SKM-1 (cell line): Measurements from ENCODE around the gene HINFP.

Source experiments
- DNase-seq: peaks from one replicate; lab custom pipeline; 2025; ENCODE audit not compliant: unreplicated experiment; lab: John Stamatoyannopoulos, UW

The HINFP gene

GRCh38 chr11:119121008-119121810, at the start of gene HINFP:
HINFP (plus strand) TSS chr11:119121580; CDS start chr11:119126945, 5,365 bp downstream.
- peak; percentile 98 for DNase-seq

GRCh38 chr11:119077839-119078238, 43.5 kb upstream of the HINFP start:
- DNase-seq, result no peak

GRCh38 chr11:119078675-119079420, 42.5 kb upstream of the HINFP start:
- DNase-seq, result no peak

- DNase-seq, result no peak
Observed at GRCh38 chr11:119081682-119082260, 39.6 kb upstream of the HINFP start.

GRCh38 chr11:119084663-119085436, 36.5 kb upstream of the HINFP start, which contains the start of gene HMBS:
HMBS (plus strand) TSS chr11:119084881; CDS start chr11:119085034, 153 bp downstream.
- DNase-seq, result peak; percentile 86

- DNase-seq, result no peak
Observed at GRCh38 chr11:119085437-119085847, 35.9 kb upstream of the HINFP start.

- no peak for DNase-seq
Observed at GRCh38 chr11:119087123-119087522, 34.3 kb upstream of the HINFP start.

- no peak for DNase-seq
Observed at GRCh38 chr11:119087747-119088241, 33.6 kb upstream of the HINFP start.

GRCh38 chr11:119088406-119088805, 33.0 kb upstream of the HINFP start:
- no peak for DNase-seq

- no peak for DNase-seq
Observed at GRCh38 chr11:119089319-119089718, 32.1 kb upstream of the HINFP start.

- no peak for DNase-seq
Observed at GRCh38 chr11:119091178-119091577, 30.2 kb upstream of the HINFP start.

GRCh38 chr11:119091966-119092879, 29.2 kb upstream of the HINFP start:
- no peak for DNase-seq

- DNase-seq, result no peak
Observed at GRCh38 chr11:119092880-119093842, 28.2 kb upstream of the HINFP start.

- no peak for DNase-seq
Observed at GRCh38 chr11:119093942-119094815, 27.2 kb upstream of the HINFP start.

- DNase-seq, result peak; percentile 24
Observed at GRCh38 chr11:119094816-119095065, 26.6 kb upstream of the HINFP start.

- peak; percentile 97 for DNase-seq
Observed at GRCh38 chr11:119095066-119095880, 26.1 kb upstream of the HINFP start.

- DNase-seq, result no peak
Observed at GRCh38 chr11:119099711-119100110, 21.7 kb upstream of the HINFP start.
